ENCODE data around the gene THSD1. TPM values are rescaled to one million over a fixed set of nuclear protein-coding genes. Genes with fewer than 3 reads are reported as not detected.
"Not testable (repeated sequence)": the region's sequence is repeated elsewhere in the genome, so short reads cannot be mapped to it uniquely, and the experiment has no call there.

The THSD1 gene
- total RNA-seq, 1 donor from 2014 or later: 14.4 TPM

DNA sequence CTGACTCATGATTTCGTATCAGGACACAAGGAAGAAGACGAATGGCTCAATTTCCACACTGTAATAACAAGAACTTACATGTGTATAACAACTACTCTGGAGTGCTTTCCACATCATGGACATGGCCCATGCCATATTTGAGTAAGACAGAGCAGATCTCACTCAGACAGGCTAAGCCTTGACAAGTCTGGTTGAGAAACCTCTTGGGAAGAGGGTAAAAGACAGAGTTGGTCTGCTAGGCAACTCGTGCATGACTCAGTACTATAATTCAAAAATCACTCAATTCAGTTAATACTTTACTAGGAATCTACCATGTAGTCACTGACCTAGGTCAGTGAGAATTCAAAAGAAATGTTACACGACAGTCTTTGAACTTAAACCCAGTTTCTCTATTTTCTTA, 5.7 kb upstream of the THSD1 start:
- no peaks in the 10 kb centered on the region for H3K27me3 ChIP-seq (ENCODE audit: insufficient read depth, low read length)

DNA sequence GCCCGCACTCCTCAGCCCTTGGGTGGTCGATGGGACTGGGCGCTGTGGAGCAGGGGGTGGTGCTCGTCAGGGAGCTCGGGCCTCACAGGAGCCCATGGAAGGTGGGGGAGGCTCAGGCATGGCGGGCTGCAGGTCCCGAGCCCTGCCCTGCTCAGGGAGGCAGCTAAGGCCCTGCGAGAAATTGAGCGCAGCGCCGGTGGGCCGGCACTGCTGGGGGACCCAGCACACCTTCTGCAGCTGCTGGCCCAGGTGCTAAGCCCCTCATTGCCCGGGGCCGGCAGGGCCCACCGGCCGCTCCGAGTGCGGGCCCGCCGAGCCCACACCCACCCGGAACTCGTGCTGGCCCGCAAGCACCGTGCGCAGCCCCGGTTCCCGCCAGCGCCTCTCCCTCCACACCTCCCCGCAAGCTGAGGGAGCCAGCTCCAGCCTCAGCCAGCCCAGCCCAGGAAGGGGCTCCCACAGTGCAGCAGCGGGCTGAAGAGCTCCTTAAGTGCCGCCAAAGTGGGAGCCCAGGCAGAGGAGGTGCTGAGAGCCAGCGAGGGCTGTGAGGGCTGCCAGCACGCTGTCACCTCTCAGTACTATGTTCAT, 2.2 kb upstream of the THSD1 start:
- H3K27ac Mint-ChIP-seq (ENCODE audit: unreplicated experiment); H3K9me3 Mint-ChIP-seq (ENCODE audit: unreplicated experiment); H3K27me3 Mint-ChIP-seq (ENCODE audit: low read depth, unreplicated experiment); H3K79me2 ChIP-seq (ENCODE audit: insufficient read depth, low read length); H3K4me3 ChIP-seq (ENCODE audit: insufficient read depth, low read depth, low read length); H3K9me3 ChIP-seq (ENCODE audit: insufficient read depth, low read depth, low read length); H3K9ac ChIP-seq (ENCODE audit: low read length); H3K27me3 ChIP-seq (ENCODE audit: insufficient read depth, low read length); H3K4me3 Mint-ChIP-seq (ENCODE audit: unreplicated experiment); FAIRE-seq; H2AFZ ChIP-seq (ENCODE audit: low read depth, low read length); DNase-seq (ENCODE audit: low read depth); H3K4me2 ChIP-seq (ENCODE audit: low read length); H3K36me3 ChIP-seq (ENCODE audit: insufficient read depth, low read length); H3K27ac ChIP-seq (ENCODE audit: low read depth, low read length); H4K20me1 ChIP-seq (ENCODE audit: insufficient read depth, low read length): not testable (repeated sequence)
- peaks cover 11% of the 10 kb centered on the region for H3K4me1 ChIP-seq (ENCODE audit: insufficient read depth, low read length)
- H3K36me3 Mint-ChIP-seq (ENCODE audit: low read depth, unreplicated experiment): peaks cover 11% of the 10 kb centered on the region
- peaks cover 12% of the 10 kb centered on the region for H3K4me1 Mint-ChIP-seq (ENCODE audit: low read depth, unreplicated experiment)

More for the DNA sequence above, 5.7 kb upstream of the THSD1 start:
- H3K4me1 Mint-ChIP-seq (ENCODE audit: low read depth, unreplicated experiment): peaks cover 35% of the 10 kb centered on the region
- DNase-seq (ENCODE audit: low read depth) (peak; percentile 38), FAIRE-seq (peak; percentile 62)
- H3K36me3 Mint-ChIP-seq (ENCODE audit: low read depth, unreplicated experiment): peaks cover 12% of the 10 kb centered on the region
- Histone ChIP-seq H3K9ac (ENCODE audit: low read length) (no peak overlapping the region), H4K20me1 (ENCODE audit: insufficient read depth, low read length) (no peaks in the 10 kb centered on the region), H3K4me3 (ENCODE audit: insufficient read depth, low read depth, low read length) (no peak overlapping the region), H3K79me2 (ENCODE audit: insufficient read depth, low read length) (no peaks in the 10 kb centered on the region), H3K27ac (ENCODE audit: low read depth, low read length) (no peak overlapping the region), H3K9me3 (ENCODE audit: insufficient read depth, low read depth, low read length) (no peaks in the 10 kb centered on the region), H3K4me1 (ENCODE audit: insufficient read depth, low read length) (peaks cover 17% of the 10 kb centered on the region), H2AFZ (ENCODE audit: low read depth, low read length) (no peak overlapping the region), H3K36me3 (ENCODE audit: insufficient read depth, low read length) (peaks cover 18% of the 10 kb centered on the region), H3K4me2 (ENCODE audit: low read length) (no peak overlapping the region)
- H3K4me3 Mint-ChIP-seq (ENCODE audit: unreplicated experiment): no peak overlapping the region
- TF ChIP-seq, protein P1, sequence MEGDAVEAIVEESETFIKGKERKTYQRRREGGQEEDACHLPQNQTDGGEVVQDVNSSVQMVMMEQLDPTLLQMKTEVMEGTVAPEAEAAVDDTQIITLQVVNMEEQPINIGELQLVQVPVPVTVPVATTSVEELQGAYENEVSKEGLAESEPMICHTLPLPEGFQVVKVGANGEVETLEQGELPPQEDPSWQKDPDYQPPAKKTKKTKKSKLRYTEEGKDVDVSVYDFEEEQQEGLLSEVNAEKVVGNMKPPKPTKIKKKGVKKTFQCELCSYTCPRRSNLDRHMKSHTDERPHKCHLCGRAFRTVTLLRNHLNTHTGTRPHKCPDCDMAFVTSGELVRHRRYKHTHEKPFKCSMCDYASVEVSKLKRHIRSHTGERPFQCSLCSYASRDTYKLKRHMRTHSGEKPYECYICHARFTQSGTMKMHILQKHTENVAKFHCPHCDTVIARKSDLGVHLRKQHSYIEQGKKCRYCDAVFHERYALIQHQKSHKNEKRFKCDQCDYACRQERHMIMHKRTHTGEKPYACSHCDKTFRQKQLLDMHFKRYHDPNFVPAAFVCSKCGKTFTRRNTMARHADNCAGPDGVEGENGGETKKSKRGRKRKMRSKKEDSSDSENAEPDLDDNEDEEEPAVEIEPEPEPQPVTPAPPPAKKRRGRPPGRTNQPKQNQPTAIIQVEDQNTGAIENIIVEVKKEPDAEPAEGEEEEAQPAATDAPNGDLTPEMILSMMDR (IDR thresholded peaks at IDR 0.05; ENCODE audit: insufficient read depth, low read depth, low read length): no peak
- no peak for TF ChIP-seq EZH2 (IDR thresholded peaks at IDR 0.05; ENCODE audit: insufficient read depth, low read length)
- peak overlapping the region; percentile 28 for H3K27ac Mint-ChIP-seq (ENCODE audit: unreplicated experiment)
- no peaks in the 10 kb centered on the region for H3K9me3 Mint-ChIP-seq (ENCODE audit: unreplicated experiment)
- H3K27me3 Mint-ChIP-seq (ENCODE audit: low read depth, unreplicated experiment): no peaks in the 10 kb centered on the region

DNA sequence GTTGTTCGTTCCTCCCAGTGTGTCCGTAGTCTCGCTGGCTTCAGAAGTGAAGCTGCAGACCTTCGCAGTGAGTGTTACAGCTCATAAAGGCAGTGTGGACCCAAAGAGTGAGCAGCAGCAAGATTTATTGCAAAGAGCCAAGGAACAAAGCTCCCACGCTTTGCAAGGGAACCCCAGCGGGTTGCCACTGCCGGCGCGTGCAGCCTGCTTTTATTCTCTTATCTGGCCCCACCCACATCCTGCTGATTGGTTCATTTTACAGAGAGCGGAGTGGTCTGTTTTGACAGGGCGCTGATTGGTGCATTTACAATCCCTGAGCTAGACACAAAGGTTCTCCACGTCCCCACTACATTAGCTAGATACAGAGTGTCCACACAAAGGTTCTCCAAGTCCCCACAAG, 1.5 kb upstream of the THSD1 start:
- not testable (repeated sequence) for H3K9me3 Mint-ChIP-seq (ENCODE audit: unreplicated experiment); DNase-seq (ENCODE audit: low read depth); H3K4me3 Mint-ChIP-seq (ENCODE audit: unreplicated experiment); H4K20me1 ChIP-seq (ENCODE audit: insufficient read depth, low read length); H3K27me3 Mint-ChIP-seq (ENCODE audit: low read depth, unreplicated experiment); FAIRE-seq; H3K27ac Mint-ChIP-seq (ENCODE audit: unreplicated experiment); H3K9me3 ChIP-seq (ENCODE audit: insufficient read depth, low read depth, low read length); H3K27ac ChIP-seq (ENCODE audit: low read depth, low read length); H3K4me3 ChIP-seq (ENCODE audit: insufficient read depth, low read depth, low read length); H3K27me3 ChIP-seq (ENCODE audit: insufficient read depth, low read length); H2AFZ ChIP-seq (ENCODE audit: low read depth, low read length); H3K36me3 ChIP-seq (ENCODE audit: insufficient read depth, low read length); H3K9ac ChIP-seq (ENCODE audit: low read length); H3K4me2 ChIP-seq (ENCODE audit: low read length); H3K79me2 ChIP-seq (ENCODE audit: insufficient read depth, low read length)
- peaks cover 14% of the 10 kb centered on the region for H3K36me3 Mint-ChIP-seq (ENCODE audit: low read depth, unreplicated experiment)
- H3K4me1 Mint-ChIP-seq (ENCODE audit: low read depth, unreplicated experiment): peaks cover 10% of the 10 kb centered on the region
- peaks cover 11% of the 10 kb centered on the region for H3K4me1 ChIP-seq (ENCODE audit: insufficient read depth, low read length)

All from astrocyte (in vitro differentiated cells and primary cell).